GM12878 (cell line): ENCODE results near the gene TCF7L1. TPM values are rescaled to one million over a fixed set of nuclear protein-coding genes. Genes with fewer than 3 reads are reported as not detected.

ENCODE experiments used
- ATAC-seq: fragments of 200-7000 bp; cut with Tn5 transposase; 3 replicates; pipeline ENCODE4 v1.9.1; 2020; ENCODE audit warnings: mild to moderate bottlenecking, moderate library complexity
- BruUV-seq: library from RNA; stranded (reverse); fragments of 400-500 nt; replicated peaks from 2 replicates; lab custom pipeline; 2021; lab: Mats Ljungman, UMichigan
- CTCF ChIA-PET: fragments of 300-600 bp; sonication (Branson Sonifier 250); formaldehyde crosslinking; extraction: SDS; loops from one replicate; lab custom pipeline; 2021; ENCODE audit warnings: inconsistent platforms; lab: Yijun Ruan, JAX
- POLR2A ChIA-PET: fragments of 350-600 bp; formaldehyde crosslinking; extraction: SDS; loops from one replicate; lab custom pipeline; 2021; ENCODE audit warnings: inconsistent platforms; lab: Charles Lee
- RAD21 ChIA-PET: fragments of 300-600 bp; sonication (Branson Sonifier 250); formaldehyde crosslinking; loops from one replicate; lab custom pipeline; 2023; ENCODE audit warnings: antibody characterized with exemption; ENCODE audit not compliant: unreplicated experiment; lab: Charles Lee
- SMC1A ChIA-PET: fragments of 300-600 bp; sonication (Branson Sonifier 250); formaldehyde crosslinking; loops from one replicate; lab custom pipeline; 2023; ENCODE audit not compliant: unreplicated experiment, uncharacterized antibody; lab: Charles Lee
- DNase-seq: peaks from one replicate; pipeline ENCODE4 v3.0.0-alpha.2; 2011; ENCODE audit warnings: low read depth, low spot score
- FAIRE-seq: peaks from 3 replicates; lab custom pipeline; 2011; peaks lifted over from hg19 to GRCh38; lab: Jason Lieb, UNC
- H2AFZ ChIP-seq: 2 replicates; pipeline ENCODE4 v1.6.0; 2011; ENCODE audit warnings: low read depth, low read length, control low read depth; ENCODE audit not compliant: control insufficient read depth
- H3K27ac ChIP-seq: 2 replicates; pipeline ENCODE4 v1.5.1; 2011; ENCODE audit warnings: control low read depth; ENCODE audit not compliant: control insufficient read depth, insufficient read depth
- H3K27me3 ChIP-seq, 2 experiments: replicated peaks in 1 of 2; 2 replicates each; pipeline versions ENCODE4 v1.6.0 to v1.6.1; 2011; ENCODE audit warnings: low read length in 1 of 2; ENCODE audit not compliant: control insufficient read depth in 2 of 2, insufficient read depth in 2 of 2
- H3K36me3 ChIP-seq, 2 experiments: 2 replicates each; pipeline ENCODE4 v1.5.1; 2011; ENCODE audit warnings: low read length in 1 of 2; ENCODE audit not compliant: control insufficient read depth in 2 of 2, insufficient read depth in 2 of 2
- H3K4me1 ChIP-seq: 2 replicates; pipeline ENCODE4 v1.6.1; 2011; ENCODE audit warnings: mild to moderate bottlenecking, low read length, moderate library complexity, mixed read lengths; ENCODE audit not compliant: control insufficient read depth, insufficient read depth
- H3K4me2 ChIP-seq: 2 replicates; pipeline ENCODE4 v1.6.0; 2011; ENCODE audit warnings: control low read depth; ENCODE audit not compliant: control insufficient read depth, insufficient read depth
- H3K4me3 ChIP-seq: fragments of 200-600 bp; sonication (generic); 2 replicates; pipeline ENCODE4 v1.5.1; 2016
- H3K79me2 ChIP-seq: 2 replicates; pipeline ENCODE4 v1.6.0; 2011; ENCODE audit warnings: low read length; ENCODE audit not compliant: control insufficient read depth, insufficient read depth
- H3K9ac ChIP-seq: 2 replicates; pipeline ENCODE4 v1.8.0; 2011; ENCODE audit warnings: low read length, control low read depth, mixed read lengths; ENCODE audit not compliant: control insufficient read depth, insufficient read depth
- H3K9me3 ChIP-seq: replicated peaks from 3 replicates; pipeline ENCODE4 v1.5.1; 2011; ENCODE audit warnings: mild to moderate bottlenecking, low read length; ENCODE audit not compliant: control insufficient read depth, insufficient read depth
- H4K20me1 ChIP-seq: 2 replicates; pipeline ENCODE4 v1.6.0; 2011; ENCODE audit not compliant: control insufficient read depth, insufficient read depth
- CEBPZ ChIP-seq: fragments of 150-350 bp; IDR thresholded peaks from 2 replicates; pipeline ENCODE4 v1.6.1; 2016; ENCODE audit warnings: low read depth, low read length
- EP300 ChIP-seq, 2 experiments: fragments of 150-350 bp in 1 of 2; IDR thresholded peaks; 2 replicates each; pipeline ENCODE4 v1.6.1; 2011 to 2012; ENCODE audit warnings: low read depth in 2 of 2, low read length in 2 of 2, borderline replicate concordance in 1 of 2, improper control_type of control experiment in 1 of 2, inconsistent platforms in 1 of 2; ENCODE audit not compliant: control insufficient read depth in 1 of 2
- IRF3 ChIP-seq: fragments of 450-650 bp; IDR thresholded peaks from 2 replicates; pipeline ENCODE4 v1.6.1; 2014; ENCODE audit warnings: mild to moderate bottlenecking
- MXI1 ChIP-seq: fragments of 150-350 bp; IDR thresholded peaks from 2 replicates; pipeline ENCODE4 v1.6.1; 2011; ENCODE audit warnings: low read depth, mild to moderate bottlenecking, inconsistent platforms, low read length, improper control_type of control experiment
- NRF1 ChIP-seq: conservative IDR thresholded peaks from 2 replicates; pipeline ENCODE4 v1.6.1; 2011; ENCODE audit warnings: mild to moderate bottlenecking, low read depth, low read length, improper control_type of control experiment
- SPI1 ChIP-seq: IDR thresholded peaks from 2 replicates; pipeline ENCODE4 v1.6.1; 2011; ENCODE audit warnings: low read depth, mild to moderate bottlenecking, low read length, moderate library complexity, borderline replicate concordance; ENCODE audit not compliant: insufficient read depth
- SUPT20H ChIP-seq: IDR thresholded peaks from 2 replicates; pipeline ENCODE4 v1.6.1; 2011; ENCODE audit warnings: low read depth, mild to moderate bottlenecking, low read length, moderate library complexity, borderline replicate concordance; ENCODE audit not compliant: control insufficient read depth
- WGBS: methylation state at CpG from one replicate; pipeline ENCODE4 v1.1.6; 2016; ENCODE audit warnings: low lambda C conversion rate; ENCODE audit not compliant: insufficient replicate concordance, insufficient coverage; ENCODE audit errors: missing lambda C conversion rate; 5-methylcytosine and 5-hydroxymethylcytosine counted together
- in situ Hi-C: fragments of 300-500 bp; cut with MboI; formaldehyde crosslinking; loops from 9 replicates; pipeline ENCODE4 v1.14.3; 2018; ENCODE audit warnings: mixed read lengths
- intact Hi-C: fragments of 100-400 bp; cut with micrococcal nuclease; formaldehyde crosslinking; loops from one replicate; pipeline ENCODE4 v1.14.2; 2022; ENCODE audit not compliant: unreplicated experiment
- polyA plus RNA-seq, 11 experiments: library from polyadenylated mRNA; depleted of rRNA in 4 of 11; unstranded in 6 of 11; stranded (reverse) in 5 of 11; fragments of >200 nt; fragmentation: Nextera tagmentation in 4 of 11; fragmentation: Illumina TruSeq in 1 of 11; extraction: Ambion mirVana in 4 of 11; extraction: Trizol in 1 of 11; gene quantifications; 1 replicate in 1 of 11; 2 replicates in 10 of 11; pipeline versions ENCODE4 v1.2.1 to v1.2.3, GENCODE V29; 2011 to 2016; ENCODE audit warnings: inconsistent platforms in 2 of 11, missing spikeins in 2 of 11, low read depth in 1 of 11
- total RNA-seq, 4 experiments: library from RNA; depleted of rRNA in 3 of 4; stranded (reverse); fragments of >200 nt in 3 of 4; fragmentation: Illumina TruSeq in 1 of 4; extraction: Trizol in 1 of 4; gene quantifications; 2 replicates each; pipeline versions ENCODE4 v1.2.1 to v1.2.3, GENCODE V29; 2013 to 2021
- TF ChIP-seq, protein P1 (sequence below): IDR thresholded peaks from 2 replicates; pipeline ENCODE4 v1.6.1; 2012; ENCODE audit warnings: low read length, inconsistent platforms
- TF ChIP-seq, protein P2 (sequence below): fragments of 450-650 bp; formaldehyde crosslinking; IDR thresholded peaks from 2 replicates; pipeline ENCODE4 v1.4.0; 2022; ENCODE audit warnings: mild to moderate bottlenecking, moderate library complexity

TCF7L1 gene
- total and polyA plus RNA-seq, 10 of the 15 experiments (the other 5 are each of a cell fraction or from before 2014, with no cell fraction given): 0.03 to 0.11 (median 0.10) TPM; not detected in 7

GRCh38 chr2:85199698-85200097 is 66.5 kb downstream of the TCF7L1 start (continued):
- TF ChIP-seq MXI1: no peak
- no peak for TF ChIP-seq SUPT20H
- TF ChIP-seq, protein P1, sequence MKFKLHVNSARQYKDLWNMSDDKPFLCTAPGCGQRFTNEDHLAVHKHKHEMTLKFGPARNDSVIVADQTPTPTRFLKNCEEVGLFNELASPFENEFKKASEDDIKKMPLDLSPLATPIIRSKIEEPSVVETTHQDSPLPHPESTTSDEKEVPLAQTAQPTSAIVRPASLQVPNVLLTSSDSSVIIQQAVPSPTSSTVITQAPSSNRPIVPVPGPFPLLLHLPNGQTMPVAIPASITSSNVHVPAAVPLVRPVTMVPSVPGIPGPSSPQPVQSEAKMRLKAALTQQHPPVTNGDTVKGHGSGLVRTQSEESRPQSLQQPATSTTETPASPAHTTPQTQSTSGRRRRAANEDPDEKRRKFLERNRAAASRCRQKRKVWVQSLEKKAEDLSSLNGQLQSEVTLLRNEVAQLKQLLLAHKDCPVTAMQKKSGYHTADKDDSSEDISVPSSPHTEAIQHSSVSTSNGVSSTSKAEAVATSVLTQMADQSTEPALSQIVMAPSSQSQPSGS: no peak

GRCh38 chr2:85209887-85210286 is 76.7 kb downstream of the TCF7L1 start:
- FAIRE-seq: no peak
- no peak for DNase-seq
- H3K4me2 ChIP-seq: no peak overlapping the region
- no peak overlapping the region for H3K27ac ChIP-seq
- ChIA-PET SMC1A (no interaction called here), POLR2A (no interaction called here), CTCF (no interaction called here), RAD21 (no interaction called here)
- no peaks in the 10 kb centered on the region for H3K79me2 ChIP-seq
- no peak overlapping the region for H2AFZ ChIP-seq
- H3K4me1 ChIP-seq: no peaks in the 10 kb centered on the region
- H3K36me3 ChIP-seq: no peaks in the 10 kb centered on the region
- no peaks in the 10 kb centered on the region for H3K9me3 ChIP-seq
- no TSS peak for BruUV-seq
- 0% methylated on average over 1 of the region's 1 CpG for WGBS
- no peak for ATAC-seq
- intact Hi-C loops: no loop called here
- peaks cover 1 to 2% of the 10 kb centered on the region in 2 experiments; a peak in 2 of 4 replicates for H3K27me3 ChIP-seq
- in situ Hi-C loops: no loop called here
- H3K9ac ChIP-seq: no peak overlapping the region
- no peak overlapping the region for H3K4me3 ChIP-seq
- TF ChIP-seq, protein P2, sequence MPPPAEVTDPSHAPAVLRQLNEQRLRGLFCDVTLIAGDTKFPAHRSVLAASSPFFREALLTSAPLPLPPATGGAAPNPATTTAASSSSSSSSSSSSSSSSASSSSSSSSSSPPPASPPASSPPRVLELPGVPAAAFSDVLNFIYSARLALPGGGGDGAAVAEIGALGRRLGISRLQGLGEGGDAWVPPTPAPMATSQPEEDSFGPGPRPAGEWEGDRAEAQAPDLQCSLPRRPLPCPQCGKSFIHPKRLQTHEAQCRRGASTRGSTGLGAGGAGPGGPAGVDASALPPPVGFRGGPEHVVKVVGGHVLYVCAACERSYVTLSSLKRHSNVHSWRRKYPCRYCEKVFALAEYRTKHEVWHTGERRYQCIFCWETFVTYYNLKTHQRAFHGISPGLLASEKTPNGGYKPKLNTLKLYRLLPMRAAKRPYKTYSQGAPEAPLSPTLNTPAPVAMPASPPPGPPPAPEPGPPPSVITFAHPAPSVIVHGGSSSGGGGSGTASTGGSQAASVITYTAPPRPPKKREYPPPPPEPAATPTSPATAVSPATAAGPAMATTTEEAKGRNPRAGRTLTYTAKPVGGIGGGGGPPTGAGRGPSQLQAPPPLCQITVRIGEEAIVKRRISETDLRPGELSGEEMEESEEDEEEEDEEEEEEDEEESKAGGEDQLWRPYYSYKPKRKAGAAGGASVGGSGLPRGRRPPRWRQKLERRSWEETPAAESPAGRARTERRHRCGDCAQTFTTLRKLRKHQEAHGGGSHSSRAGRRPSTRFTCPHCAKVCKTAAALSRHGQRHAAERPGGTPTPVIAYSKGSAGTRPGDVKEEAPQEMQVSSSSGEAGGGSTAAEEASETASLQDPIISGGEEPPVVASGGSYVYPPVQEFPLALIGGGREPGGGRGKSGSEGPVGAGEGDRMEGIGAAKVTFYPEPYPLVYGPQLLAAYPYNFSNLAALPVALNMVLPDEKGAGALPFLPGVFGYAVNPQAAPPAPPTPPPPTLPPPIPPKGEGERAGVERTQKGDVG (CRISPR knock-in tag): no peak
- TF ChIP-seq SPI1 (no peak), NRF1 (no peak), IRF3 (no peak), EP300 (IDR thresholded peaks at IDR 0.05; ENCODE audit: borderline replicate concordance in 1 of 2, control insufficient read depth in 1 of 2, low read depth in 2 of 2, low read length in 2 of 2) (no peak), MXI1 (no peak), CEBPZ (no peak)
- H4K20me1 ChIP-seq: no peaks in the 10 kb centered on the region
